Measurements from ENCODE around the gene MACROD2.
A peak's percentile ranks its signal among the peaks of the same experiment; 100 is the strongest.

Gene MACROD2

DNA sequence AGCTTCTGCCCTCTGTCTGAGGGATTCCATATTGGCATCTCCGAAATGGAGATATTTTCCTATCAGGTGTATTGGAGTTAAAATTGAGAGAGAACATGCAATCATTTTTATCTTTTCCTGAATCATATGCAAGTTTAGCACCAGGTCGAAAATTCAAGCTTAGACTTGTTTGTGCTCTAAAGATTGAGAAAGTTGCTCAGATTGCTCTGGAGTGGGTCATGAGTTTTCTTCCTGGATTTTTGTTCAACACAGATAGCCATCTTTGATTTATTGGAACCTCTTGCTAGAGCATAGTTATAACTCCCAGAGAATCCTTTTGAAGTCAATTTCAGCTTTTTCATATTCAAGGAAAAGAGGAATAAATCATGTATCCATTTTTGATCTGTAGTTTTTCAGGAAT lies 715.6 kb downstream of the MACROD2 start:
- DNase-seq (ENCODE audit: low spot score), result no peak

DNA sequence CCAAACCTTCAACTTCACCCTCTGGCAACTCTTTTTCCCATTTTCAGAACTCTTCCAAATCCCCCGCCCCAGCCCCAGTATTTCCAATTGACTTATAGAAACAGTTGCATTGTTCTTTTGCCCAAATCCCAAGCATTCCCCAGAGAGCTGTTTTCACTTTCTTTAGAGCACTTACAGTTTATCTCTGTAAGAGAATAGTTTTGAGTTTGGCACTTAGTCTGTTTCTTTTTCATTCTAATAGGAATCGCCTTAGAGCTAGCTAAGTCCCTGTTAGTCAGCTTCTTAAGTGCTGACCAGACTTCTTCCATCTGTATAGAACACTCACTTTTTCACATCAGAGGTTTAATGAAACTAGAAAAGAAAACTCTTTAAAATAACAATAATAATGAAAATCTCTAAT lies 716.3 kb downstream of the MACROD2 start:
- DNase-seq (ENCODE audit: low spot score), result peak; percentile 38

DNA sequence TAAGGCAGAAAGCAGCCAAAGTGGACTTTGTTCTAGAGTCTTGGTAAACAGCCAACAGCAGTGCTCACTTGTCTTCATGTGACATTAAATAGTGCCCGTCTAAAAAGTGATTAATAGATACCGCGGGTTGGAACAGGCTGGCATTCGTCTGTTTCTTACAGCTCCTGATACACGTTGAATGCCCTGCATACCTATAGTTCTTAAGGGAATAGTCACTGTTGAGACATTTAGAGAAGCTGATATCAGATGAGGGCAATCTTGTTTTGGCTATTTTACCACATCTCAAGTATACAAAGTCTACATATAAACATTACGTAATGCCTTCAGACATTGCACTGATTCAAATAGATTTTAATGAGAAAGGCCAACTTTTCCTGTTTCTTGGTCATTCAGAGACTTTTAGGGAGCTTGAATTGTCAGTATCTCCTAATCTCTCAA lies 717.0 kb downstream of the MACROD2 start:
- peak; percentile 41 for DNase-seq (ENCODE audit: low spot score)

DNA sequence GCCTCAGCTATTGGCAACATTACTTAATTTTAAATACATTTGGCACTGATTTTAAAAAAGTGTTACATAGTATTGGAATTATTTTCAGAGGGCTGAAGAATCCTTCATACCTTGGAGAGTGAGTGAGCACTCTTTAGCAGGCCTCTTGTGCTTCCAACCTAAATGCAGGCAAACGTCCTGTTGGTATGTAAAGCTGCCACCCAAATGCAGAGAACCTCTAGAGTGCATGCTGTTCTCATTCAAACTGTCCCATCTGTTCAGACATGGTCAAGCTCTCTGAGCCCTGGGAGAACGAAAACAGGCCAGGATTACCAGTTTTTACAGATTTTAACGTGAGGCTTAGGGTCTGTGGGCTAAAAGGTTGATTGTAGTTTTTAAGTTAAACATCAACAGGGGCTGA lies 720.1 kb downstream of the MACROD2 start:
- DNase-seq (ENCODE audit: low spot score), result peak; percentile 29

DNA sequence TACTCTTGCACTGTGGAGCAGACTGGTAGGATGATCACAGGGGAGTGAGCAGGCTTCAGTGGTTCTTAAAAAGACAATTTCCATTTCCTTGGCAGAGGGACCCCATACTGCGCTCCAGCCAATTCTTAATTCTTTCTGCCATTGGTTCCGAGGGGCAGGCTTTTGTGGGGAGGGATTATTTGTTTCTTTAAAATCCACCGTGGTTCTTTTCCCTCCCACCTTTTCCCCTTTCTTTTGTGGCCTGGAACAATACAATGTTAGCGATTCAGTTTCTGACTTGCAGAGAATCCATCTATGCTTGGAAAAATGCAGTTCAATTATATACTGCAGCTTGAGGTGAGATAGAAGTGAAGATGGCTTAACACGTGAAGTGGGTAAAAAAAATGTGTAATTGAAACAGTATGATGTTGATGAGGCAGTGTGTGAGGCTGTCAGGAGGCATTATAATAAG lies 721.1 kb downstream of the MACROD2 start:
- peak; percentile 81 for DNase-seq (ENCODE audit: low spot score)

DNA sequence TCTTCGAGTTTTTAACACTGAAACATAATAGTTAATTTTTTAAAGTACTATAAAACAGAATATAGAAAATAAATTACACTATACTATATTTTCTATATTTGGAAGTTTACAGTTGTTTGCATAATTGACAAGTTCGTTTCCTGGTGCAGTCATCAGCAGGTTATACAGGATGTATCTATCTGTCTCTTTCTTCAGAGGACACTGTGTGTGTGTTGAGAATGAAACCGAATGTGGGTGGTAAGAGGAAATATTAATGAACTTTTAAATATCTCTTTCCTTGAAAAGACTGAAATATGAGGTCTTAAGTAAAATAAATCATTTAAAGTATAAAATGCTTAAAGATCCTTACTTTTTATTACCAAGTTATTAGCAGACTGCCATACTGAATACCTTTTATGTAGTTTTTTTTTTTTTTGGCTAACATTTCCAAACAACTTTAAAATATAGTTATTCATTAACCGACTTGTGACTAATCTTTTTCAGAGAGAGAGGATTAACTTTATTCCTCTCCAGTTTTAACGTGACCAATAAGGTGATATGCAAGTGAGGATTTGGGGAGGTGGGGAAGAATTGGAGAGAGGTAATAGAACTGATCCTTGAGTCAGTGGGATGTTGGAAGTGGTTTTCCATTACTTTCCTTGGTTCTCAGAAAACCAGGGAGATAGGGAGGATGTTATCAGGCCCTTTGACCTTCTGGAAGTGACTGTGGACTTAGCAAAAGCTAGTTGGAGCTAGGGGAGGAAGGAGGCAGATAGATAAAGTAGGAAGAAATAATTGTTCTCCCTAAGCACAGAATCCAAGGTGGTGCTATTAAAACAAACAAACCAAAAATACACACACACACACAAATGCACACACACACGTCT lies 722.1 kb downstream of the MACROD2 start:
- no peak for DNase-seq (ENCODE audit: low spot score)

DNA sequence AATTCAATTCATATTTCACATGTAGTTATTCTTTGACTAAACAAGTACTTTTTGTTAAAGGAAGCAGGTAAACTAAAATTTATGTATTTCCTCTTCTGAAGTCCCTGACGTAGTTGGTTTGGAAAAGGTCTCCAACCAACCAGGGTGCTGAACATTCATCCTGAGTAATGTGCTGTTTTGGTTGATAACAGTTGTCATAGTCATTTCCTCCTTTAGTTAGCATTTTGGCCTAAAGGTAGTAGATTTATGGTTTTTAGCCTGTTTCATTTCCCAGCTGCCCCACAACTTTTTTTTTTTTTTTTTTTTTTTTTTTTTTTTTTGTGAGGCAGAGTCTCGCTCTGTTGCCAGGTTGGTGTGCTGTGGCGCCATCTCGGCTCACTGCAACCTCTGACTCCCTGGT lies 724.9 kb downstream of the MACROD2 start:
- DNase-seq (ENCODE audit: low spot score), result no peak

DNA sequence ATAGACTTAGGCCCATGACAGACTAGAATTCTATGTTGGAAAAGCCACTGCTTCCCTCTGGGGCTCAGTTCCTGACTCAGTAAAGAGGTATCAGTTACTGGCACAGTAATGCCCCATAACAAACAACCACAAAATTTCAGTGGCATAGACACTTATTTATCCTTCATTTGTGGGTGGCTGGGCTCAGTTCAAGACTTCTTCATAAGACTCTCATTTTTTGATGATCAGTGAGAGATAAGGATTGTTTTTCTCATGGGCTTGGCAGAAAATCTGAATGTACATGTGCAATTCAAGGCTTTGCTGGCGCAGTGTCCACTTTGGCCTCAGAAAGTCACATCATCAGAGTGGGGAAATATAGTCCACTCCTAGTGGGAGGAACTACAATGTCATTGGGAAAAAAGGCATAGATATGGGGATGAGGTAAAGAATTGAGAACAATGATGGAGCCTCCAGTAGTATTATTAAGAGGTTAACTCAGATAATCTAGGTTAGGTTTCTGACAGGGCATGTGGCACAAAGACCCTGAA lies 726.7 kb downstream of the MACROD2 start:
- DNase-seq (ENCODE audit: low spot score), result no peak

DNA sequence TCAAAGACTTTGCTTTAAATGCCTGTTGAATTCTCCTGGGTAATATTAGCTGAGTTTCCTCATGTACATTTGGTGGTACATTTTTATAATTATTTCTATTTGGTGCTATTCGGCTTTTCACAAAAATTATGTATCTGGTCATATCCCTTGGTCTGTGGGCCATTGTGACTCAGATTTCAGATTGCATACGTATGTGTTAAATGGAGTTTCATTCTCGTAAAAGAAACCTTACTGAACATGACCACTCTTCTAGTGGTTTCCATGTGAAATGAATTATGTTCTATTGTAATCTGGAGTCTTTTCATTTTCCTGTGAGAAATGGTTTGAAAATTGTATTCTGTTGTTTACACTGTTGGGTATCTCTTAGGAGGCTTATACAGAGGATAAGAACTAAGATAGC lies 728.3 kb downstream of the MACROD2 start:
- no peak for DNase-seq (ENCODE audit: low spot score)

DNA sequence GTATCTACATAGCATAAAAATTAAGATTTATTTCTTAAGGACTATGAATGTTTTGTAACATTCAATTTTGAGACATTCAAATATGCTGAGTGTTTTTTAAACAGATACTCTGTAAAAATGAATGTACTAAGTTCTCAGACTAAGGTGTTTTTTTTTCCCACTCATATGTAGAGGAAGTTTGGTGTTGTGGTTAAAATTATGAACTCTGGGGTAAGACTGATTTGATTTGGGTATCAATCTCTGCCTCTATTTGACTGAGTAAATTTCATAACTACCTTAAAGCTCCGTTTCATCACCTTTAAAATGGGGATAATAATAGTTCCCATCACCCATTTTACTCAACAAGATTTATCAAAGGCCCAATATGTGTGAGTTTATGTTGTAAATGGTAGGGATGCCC lies 728.7 kb downstream of the MACROD2 start:
- no peak for DNase-seq (ENCODE audit: low spot score)

DNA sequence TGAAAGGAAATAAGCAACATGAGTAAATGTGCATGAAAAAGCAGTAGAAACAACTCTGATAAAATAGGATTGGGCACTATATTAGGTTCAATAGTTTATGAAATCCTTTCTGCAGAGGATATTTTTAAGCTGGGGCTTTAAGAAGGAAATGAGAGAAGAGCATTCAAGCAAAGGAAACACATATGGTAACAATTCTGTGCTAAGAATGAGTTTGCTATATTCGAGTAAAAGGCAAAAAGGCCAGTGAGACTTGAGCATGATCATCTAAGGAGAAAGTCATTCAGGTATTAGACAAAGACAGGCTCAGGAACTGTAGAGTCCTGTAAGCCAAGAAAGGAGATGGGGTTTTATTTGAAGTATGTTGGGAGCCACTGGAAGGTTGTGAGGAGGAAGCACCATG lies 729.2 kb downstream of the MACROD2 start:
- no peak for DNase-seq (ENCODE audit: low spot score)

DNA sequence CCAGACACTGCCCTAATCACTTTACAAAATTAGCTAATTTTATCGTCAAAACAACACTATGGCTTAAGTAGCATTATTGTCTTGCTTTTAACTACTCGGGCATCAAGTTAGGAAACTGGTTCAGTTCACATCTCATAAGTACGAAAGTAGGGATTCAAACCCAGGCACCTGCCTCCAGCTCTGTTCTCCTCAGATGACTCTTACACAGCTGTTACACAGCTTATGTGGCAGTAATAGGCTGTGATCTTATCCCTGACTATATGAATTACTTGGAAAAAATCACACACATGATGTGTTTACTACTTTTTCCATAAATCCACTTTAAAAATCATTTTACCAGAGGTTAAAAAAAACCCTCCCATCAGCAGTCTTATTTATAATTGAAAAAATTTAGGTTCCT lies 731.3 kb downstream of the MACROD2 start:
- no peak for DNase-seq (ENCODE audit: low spot score)

DNA sequence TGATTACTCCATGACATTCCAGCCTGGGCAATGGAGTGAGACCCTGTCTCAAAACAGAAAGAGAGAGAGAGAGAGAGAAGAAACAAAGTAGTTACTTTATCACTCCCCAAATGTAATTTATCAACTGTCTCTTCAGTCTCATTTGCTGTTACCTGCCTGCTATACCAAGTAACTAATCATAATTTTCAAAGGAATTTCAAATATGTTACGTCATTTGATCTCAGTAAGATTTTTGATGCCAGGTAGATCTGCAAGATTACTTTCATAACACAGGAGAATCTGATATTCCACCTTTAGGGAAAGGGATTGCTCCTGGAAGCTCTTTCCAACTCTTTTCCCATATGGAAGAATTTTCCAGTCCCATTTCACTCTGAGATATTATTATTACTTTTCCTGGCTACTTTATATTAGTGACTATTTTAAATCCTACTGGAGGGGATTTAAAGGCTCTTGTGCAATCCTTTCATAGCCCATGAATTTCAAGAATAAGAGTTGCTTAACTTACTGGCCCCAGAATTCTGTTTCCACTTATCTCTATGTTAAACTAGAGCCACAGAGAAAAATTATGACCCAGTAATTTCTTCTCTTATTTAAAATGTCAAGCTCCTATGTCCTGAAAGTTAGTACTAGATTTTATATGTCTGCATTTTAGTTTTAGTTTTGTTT lies 732.3 kb downstream of the MACROD2 start:
- DNase-seq (ENCODE audit: low spot score), result no peak

DNA sequence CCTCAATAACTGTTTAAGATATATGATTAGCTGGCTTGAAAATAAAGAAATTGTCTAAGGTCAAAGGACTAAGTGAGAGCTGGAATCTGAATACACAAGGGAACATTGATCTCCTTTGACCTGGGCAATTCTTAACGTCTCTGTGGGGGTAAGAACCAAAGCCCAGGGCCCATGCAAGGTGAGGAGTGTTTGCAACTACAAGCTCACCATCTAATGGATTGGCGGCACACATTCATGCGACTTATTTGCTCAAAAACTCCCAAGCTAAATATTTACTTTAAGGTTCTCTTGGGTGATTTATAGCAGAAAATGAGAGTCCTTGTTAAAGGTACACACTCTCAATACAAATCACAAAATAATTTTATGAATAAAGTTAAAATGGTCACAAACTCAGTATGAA lies 734.1 kb downstream of the MACROD2 start:
- no peak for DNase-seq (ENCODE audit: low spot score)

DNA sequence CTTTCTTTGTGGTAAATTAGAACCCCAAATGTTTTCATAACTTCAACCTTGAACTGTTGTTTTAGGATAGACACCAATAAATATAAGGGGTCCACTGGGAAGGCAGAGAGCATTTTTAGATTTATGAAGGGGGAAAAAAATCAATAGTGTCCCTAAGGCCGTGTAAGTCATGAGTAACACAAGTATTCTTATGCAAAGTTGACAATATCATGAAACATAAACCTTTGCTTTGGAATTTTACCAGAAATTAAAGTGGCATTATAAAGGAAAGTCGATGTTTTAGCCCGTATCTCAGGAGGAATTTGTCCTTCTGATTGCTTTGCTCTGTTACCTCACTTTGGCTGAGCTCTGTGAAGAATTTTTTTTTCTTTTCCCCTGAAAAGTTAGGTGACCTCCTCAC lies 737.0 kb downstream of the MACROD2 start:
- DNase-seq (ENCODE audit: low spot score), result no peak

DNA sequence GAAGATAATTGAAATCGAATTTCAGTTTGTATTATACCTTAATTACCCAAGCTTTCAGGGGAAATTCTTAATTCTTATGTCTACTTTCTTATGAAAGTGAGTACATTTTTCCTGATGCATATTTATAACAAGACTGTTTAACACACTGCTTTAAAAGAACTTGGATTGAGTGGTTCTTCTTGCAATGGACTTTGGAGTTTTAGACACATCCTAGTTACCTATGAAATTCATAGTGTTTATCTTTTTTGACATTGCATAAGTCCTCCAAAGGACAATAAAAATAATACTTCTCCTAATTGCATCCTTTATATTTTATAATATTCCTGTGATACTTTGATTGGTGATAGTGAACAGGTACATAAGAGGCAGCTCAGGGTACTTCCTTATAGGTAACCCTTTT lies 737.7 kb downstream of the MACROD2 start:
- DNase-seq (ENCODE audit: low spot score), result no peak

DNA sequence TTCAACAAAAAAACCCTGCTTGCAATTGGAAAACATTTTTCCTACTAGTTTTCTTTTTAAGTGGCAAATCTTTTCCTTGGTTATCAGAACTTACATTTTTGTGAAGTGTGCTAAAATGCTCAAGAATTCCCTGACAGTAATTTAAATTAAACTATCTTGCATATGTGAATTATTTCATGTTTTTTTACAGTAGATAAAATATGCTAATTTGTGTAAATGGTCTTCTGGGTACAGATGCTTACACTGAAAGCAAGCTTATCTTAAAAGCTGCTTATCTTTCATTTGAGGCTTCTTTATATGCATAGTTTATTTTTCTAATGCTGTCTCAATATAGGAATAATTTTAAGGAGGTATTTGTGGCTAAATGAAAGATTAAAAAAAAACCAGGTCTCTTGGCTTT lies 745.1 kb downstream of the MACROD2 start:
- no peak for DNase-seq (ENCODE audit: low spot score)

DNA sequence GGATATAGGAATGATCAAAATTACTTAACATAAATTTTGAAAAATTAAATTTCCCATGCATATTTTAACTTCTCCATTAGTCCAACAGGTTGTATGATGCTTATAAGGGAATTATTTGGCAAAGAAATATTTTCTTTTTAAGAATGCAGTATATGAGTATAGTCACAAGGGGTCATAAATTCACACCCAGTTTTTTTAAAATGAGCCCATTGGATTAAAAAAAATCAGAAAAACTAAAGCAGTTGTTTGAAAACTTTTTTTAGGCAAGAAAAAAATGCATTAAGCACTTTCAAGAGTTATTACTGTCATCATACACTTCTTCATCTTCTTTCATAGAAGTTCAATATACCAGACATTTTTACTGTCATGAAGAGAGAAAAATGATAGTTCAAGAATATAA lies 746.3 kb downstream of the MACROD2 start:
- no peak for DNase-seq (ENCODE audit: low spot score)

DNA sequence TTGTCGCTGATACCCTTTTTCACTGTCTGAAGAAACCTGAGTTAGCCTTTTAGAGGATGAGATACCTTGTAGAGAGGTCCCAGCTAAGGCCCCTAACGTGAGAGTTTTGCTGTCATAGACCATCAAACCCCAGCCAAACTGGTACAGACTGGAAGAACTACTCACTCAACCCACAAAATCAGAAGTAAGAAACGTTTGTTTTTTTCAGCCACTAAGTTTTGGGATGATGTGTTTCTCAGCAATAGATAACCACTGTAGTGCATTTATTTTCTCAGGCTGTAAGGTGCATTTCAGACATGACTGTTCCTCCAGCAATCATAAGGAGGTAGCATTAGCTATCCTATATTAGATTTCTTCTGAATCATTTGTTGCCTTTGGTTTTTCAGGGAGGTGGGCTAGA lies 749.4 kb downstream of the MACROD2 start:
- no peak for DNase-seq (ENCODE audit: low spot score)

DNA sequence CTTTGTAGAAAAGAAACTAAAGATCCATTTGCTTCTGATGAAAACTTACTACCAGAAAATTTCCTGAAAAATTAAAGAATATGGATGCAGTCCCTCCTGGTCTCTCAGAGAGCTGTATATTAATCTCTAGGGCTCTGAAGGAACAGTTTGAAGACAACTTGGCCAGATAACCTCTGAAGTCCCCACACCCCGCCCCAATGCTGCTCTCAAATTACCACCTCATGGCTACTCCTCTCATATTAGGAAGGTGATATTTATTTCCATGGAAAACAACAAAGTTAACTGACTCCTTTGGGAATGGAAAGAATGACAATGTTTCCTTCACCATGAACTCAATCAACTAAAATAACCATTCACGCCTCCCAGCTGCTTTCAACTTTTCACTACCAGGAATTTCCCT lies 750.5 kb downstream of the MACROD2 start:
- no peak for DNase-seq (ENCODE audit: low spot score)

DNA sequence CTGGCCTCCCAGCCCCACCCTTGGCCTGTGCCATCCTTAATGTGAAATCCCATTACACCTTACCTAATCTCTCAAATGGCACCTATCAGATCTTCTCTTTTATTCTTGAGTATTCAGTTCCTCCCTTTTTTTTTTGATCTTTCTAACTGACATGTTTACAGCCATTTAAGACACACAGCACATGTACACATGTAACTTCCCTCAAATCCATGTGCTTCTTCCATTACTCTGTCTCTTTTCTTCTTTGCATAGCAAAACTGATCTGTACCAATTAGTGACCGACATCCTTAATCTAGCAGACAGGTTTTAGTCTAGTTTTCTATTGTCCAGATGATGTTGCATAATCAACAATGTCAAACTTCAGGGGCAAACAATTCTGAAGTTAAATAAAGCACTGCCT lies 755.9 kb downstream of the MACROD2 start:
- DNase-seq (ENCODE audit: low spot score), result no peak

DNA sequence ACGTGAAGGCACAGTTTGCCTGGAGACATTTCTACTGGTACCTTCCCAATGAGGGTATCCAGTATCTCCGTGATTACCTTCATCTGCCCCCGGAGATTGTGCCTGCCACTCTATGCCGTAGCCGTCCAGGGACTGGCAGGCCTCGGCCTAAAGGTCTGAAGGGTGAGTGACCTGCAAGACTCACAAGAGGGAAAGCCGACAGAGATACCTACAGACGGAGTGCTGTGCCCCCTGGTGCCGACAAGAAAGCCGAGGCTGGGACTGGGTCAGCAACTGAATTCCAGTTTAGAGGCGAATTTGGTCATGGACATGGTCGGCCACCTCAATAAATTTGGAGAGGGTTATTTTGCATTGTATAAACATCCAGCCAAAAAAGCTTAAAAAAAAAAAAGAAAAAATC lies 762.4 kb downstream of the MACROD2 start:
- no peak for DNase-seq (ENCODE audit: low spot score)

DNA sequence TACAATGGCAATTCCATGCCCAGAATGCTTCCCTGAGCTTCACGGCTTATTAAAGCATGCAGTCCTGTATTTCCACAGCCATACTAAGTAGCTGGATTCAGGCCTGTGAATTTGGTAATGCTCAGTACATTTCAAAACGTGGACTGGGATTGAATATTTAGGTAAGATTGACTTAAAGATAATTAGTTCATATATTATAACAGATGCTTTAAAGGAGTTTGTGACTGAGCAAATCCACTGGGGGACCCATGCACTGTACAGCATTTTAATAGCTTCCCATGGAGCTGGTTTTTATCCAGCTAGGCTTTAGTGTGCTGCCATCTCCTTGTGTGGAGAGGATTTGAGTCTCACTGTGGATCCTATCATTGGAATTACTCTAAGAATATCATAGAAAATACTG lies 763.0 kb downstream of the MACROD2 start:
- DNase-seq (ENCODE audit: low spot score), result no peak
